Measurements from ENCODE around the gene DGKD.

The DGKD gene

GRCh38 chr2:233479616-233480489 lies 125.6 kb downstream of the DGKD start:
- no peak for TF ChIP-seq ZNF274 (IDR thresholded peaks at IDR 0.05; ENCODE audit: low read depth, low read length)

GRCh38 chr2:233480490-233481202 lies 126.4 kb downstream of the DGKD start:
- TF ChIP-seq ZNF274 (IDR thresholded peaks at IDR 0.05; ENCODE audit: low read depth, low read length) = no peak
- H3K4me3 ChIP-seq (ENCODE audit: low read length) = no peak overlapping the region

More at GRCh38 chr2:233479616-233480489, 125.6 kb downstream of the DGKD start:
- no peak overlapping the region for H3K4me3 ChIP-seq (ENCODE audit: low read length)

GRCh38 chr2:233481368-233482142 lies 127.3 kb downstream of the DGKD start:
- H3K4me3 ChIP-seq (ENCODE audit: low read length) = no peak overlapping the region
- TF ChIP-seq ZNF274 (IDR thresholded peaks at IDR 0.05; ENCODE audit: low read depth, low read length) = no peak

GRCh38 chr2:233482616-233483015 lies 128.3 kb downstream of the DGKD start:
- H3K4me3 ChIP-seq (ENCODE audit: low read length) = no peak overlapping the region
- no peak for TF ChIP-seq ZNF274 (IDR thresholded peaks at IDR 0.05; ENCODE audit: low read depth, low read length)

- no peak overlapping the region for H3K4me3 ChIP-seq (ENCODE audit: low read length)
- TF ChIP-seq ZNF274 (IDR thresholded peaks at IDR 0.05; ENCODE audit: low read depth, low read length) = no peak
Observed at GRCh38 chr2:233485726-233486125, 131.4 kb downstream of the DGKD start.

- H3K4me3 ChIP-seq (ENCODE audit: low read length) = no peak overlapping the region
- no peak for TF ChIP-seq ZNF274 (IDR thresholded peaks at IDR 0.05; ENCODE audit: low read depth, low read length)
Observed at GRCh38 chr2:233486357-233486756, 132.1 kb downstream of the DGKD start.

- H3K4me3 ChIP-seq (ENCODE audit: low read length) = no peak overlapping the region
- no peak for TF ChIP-seq ZNF274 (IDR thresholded peaks at IDR 0.05; ENCODE audit: low read depth, low read length)
Observed at GRCh38 chr2:233486778-233487552, 132.7 kb downstream of the DGKD start.

GRCh38 chr2:233487748-233488345 lies 133.6 kb downstream of the DGKD start:
- TF ChIP-seq ZNF274 (IDR thresholded peaks at IDR 0.05; ENCODE audit: low read depth, low read length) = no peak
- no peak overlapping the region for H3K4me3 ChIP-seq (ENCODE audit: low read length)

GRCh38 chr2:233489143-233489542 lies 134.8 kb downstream of the DGKD start:
- no peak for TF ChIP-seq ZNF274 (IDR thresholded peaks at IDR 0.05; ENCODE audit: low read depth, low read length)
- H3K4me3 ChIP-seq (ENCODE audit: low read length) = no peak overlapping the region

GRCh38 chr2:233489666-233490065 lies 135.4 kb downstream of the DGKD start:
- no peak overlapping the region for H3K4me3 ChIP-seq (ENCODE audit: low read length)
- TF ChIP-seq ZNF274 (IDR thresholded peaks at IDR 0.05; ENCODE audit: low read depth, low read length) = no peak

GRCh38 chr2:233490831-233491230 lies 136.5 kb downstream of the DGKD start:
- no peak for TF ChIP-seq ZNF274 (IDR thresholded peaks at IDR 0.05; ENCODE audit: low read depth, low read length)
- H3K4me3 ChIP-seq (ENCODE audit: low read length) = no peak overlapping the region

- no peak for TF ChIP-seq ZNF274 (IDR thresholded peaks at IDR 0.05; ENCODE audit: low read depth, low read length)
- no peak overlapping the region for H3K4me3 ChIP-seq (ENCODE audit: low read length)
Observed at GRCh38 chr2:233491326-233491725, 137.0 kb downstream of the DGKD start.

- no peak for TF ChIP-seq ZNF274 (IDR thresholded peaks at IDR 0.05; ENCODE audit: low read depth, low read length)
- no peak overlapping the region for H3K4me3 ChIP-seq (ENCODE audit: low read length)
Observed at GRCh38 chr2:233492078-233492477, 137.8 kb downstream of the DGKD start.

Data from GM08714 (cell line).